GM21528 (cell line): ENCODE results near the gene SECTM1.

ENCODE experiments used
- ATAC-seq: cut with Tn5 transposase; IDR thresholded peaks from one replicate; pipeline ENCODE4 v1.9.1; 2021; ENCODE audit warnings: mild to moderate bottlenecking, moderate library complexity; ENCODE audit not compliant: unreplicated experiment, low FRiP score

SECTM1 gene

DNA sequence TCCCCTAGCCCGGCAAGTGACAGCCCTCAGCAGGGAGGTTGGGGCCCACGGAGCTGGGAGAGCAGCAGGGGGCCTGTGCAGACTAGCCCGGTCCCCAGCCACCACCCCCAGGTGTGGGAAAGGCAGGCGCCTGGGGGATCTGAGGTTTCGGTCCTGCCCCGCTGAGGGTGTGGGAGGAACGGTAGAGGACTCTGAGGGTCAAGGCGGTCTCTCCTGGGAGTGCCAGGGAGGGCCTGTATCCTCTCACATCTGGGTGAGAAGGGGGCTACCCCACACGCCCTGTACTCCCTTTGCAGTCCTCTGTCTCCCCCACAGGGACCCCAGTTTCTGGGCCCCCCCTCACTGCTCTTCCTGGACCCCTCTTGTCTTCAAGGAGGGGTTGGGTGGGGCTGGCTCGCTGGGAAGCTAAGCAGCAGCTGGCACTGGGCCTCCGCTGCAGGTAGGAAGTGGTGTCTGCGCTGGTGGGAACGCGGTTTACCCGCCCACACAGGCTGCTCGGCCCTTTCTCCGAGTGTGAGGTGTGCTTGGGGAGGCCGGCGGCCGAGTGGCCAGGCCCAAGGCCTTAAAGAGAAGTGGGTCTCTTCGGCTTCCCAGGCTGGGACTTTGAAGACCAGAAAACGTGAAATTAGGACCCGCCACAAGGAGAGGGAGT lies 31.5 kb downstream of the SECTM1 start:
- no peak for ATAC-seq

- ATAC-seq, result no peak
Measured at GRCh38 chr17:82301300-82301915, 32.2 kb downstream of the SECTM1 start.

- ATAC-seq, result no peak
Measured at GRCh38 chr17:82300707-82301270, 32.8 kb downstream of the SECTM1 start.

DNA sequence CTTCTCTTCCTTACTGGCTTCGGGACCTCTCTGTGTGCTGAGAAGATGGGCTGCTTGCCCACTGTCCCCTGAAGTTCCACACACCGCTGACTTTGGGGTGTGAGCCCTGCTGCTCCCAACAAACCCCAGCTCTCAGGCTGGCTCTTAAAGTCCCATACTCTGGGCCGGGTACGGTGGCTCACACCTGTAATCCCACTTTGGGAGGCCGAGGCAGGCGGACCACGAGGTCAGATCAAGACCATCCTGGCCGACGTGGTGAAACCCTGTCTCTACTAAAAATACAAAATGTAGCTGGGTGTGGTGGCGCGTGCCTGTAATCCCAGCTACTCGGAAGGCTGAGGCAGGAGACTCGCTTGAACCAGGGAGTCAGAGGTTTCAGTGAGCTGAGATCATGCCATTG lies 33.3 kb downstream of the SECTM1 start:
- ATAC-seq, result no peak

- ATAC-seq, result no peak
Measured at GRCh38 chr17:82299452-82299851, 34.1 kb downstream of the SECTM1 start.

- ATAC-seq, result no peak
Measured at GRCh38 chr17:82298538-82299421, 34.8 kb downstream of the SECTM1 start.

- peak; percentile 51 for ATAC-seq
Measured at GRCh38 chr17:82297714-82298537, 35.6 kb downstream of the SECTM1 start.

- peak; percentile 14 for ATAC-seq
Measured at GRCh38 chr17:82297280-82297713, 36.3 kb downstream of the SECTM1 start.

GRCh38 chr17:82296511-82297279 lies 36.9 kb downstream of the SECTM1 start:
- no peak for ATAC-seq

GRCh38 chr17:82295472-82295814 lies 38.1 kb downstream of the SECTM1 start:
- no peak for ATAC-seq

- no peak for ATAC-seq
Measured at GRCh38 chr17:82294064-82294773, 39.3 kb downstream of the SECTM1 start.

DNA sequence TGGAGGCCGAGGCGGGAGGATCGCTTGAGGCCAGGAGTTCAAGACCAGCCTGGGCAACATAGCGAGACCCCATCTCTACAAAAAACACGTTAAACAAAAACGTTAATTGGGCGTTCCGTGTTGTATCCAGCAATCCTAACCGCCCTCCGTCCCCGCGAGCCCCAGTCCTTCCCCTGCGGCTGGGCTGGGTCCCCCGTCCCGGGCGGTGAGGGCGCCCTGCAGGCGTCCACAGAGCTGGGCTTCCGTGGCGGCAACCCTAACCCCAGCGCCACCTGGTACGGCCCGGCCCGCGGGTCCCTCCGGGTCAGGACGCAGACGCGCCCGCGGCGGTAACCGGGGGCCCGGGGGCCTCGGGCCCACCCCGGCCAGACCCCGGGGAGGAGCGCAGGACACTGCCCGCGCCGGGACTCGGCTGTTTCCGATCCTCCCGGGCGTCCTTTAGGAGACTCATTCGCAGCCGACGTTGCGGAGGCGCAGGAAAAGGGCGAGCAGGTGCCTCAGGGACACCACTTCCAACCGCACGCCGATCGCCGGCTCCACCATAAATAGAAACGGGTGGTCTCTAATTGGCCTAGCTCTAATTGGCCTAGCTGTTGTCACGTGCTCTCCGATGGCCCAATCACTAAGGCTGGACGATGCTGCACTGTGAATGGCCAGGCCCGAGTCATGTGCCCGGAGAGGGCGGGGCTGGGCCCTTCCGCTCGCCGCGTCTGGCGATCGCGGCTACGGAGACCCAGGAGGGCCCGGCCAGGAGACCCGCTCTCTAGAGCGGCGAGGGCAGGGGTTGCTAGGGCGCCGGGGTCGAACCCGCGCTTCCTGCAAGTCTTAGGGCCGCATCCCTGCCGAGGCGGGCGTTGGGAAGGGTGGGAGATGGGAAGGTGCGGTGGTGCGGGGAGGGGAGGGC lies 41.1 kb downstream of the SECTM1 start:
- ATAC-seq, result peak; percentile 82

DNA sequence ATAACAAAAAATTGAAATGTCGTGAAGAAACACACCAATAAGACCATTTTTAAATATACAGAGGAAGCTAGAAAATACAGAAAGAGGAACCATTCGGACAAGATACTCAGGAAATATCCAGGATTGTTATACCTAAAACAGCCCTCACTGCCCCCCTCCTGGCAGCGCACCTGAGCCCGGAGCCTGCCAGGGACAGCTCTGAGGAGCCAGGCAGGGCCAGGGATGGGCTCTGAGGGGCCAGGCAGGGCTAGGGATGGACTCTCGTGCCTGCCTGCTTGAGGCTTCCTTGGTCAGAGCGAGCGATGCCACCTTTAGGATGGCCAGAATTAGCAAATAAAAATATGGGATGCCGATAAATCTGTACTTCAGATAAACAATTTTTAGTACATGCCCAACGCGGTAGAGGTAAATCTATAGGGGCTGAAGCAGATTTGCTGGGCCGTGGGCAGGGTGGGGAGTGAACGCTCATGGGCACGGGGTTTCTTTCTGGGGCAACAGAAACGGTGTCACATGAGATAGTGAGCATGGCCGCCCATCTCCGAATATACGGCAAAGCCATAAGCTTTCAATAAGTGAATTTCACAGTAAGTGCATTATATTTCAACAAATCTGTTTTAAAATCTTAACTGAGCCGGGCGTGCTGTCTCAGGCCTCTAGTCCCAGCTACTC lies 41.9 kb downstream of the SECTM1 start:
- no peak for ATAC-seq

DNA sequence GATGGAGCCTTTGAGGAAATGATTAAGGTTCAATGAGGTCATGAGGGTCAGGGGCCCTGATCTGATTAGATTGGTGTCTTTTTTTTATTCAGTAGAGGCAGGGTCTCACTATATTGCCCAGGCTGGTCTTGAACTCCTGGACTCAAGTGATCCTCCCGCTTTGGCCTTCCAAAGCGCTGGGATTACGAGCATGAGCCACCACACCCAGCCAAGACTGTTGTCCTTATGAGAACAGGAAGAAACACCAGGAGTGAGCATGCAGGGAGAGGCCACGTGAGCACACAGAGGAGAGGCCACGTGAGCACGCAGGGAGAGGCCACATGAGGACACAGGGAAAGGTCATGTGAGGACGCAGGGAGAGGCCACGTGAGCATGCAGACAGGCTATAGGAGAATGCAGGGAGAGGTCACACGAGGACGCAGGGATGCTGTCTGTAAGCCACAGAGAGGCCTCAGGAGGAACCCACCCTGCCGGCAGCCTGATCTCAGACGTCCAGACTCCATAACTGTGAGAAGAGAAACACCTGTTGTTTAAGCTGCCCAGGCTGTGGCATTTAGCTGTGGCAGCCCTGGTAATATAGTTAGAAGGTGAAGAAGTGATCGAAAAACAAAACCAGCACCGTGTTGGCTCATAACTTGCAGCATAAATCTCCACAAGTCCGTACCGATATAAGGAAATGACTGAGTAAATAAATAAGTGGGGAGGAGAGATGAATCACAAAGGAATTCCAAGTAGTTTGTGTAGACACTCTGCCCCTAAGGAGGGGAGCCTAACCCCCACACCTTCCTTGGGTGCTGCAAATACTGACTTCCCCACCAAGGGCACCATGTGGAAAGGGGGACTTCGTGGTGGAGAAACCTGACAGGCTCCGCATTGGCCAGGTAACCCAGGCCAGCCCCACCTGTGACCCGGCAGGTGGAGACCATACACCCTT lies 45.4 kb downstream of the SECTM1 start:
- no peak for ATAC-seq

- no peak for ATAC-seq
Measured at GRCh38 chr17:82287013-82287867, 46.3 kb downstream of the SECTM1 start.
